HepG2 (cell line): ENCODE measurements around the gene EZH2. TPM values are rescaled to one million over a fixed set of nuclear protein-coding genes. Genes with fewer than 3 reads are reported as not detected.
A peak's percentile ranks its signal among the peaks of the same experiment; 100 is the strongest.

Experiments
- ATAC-seq: fragments of 200-7000 bp; cut with Tn5 transposase; 3 replicates; pipeline ENCODE4 v1.9.1; 2020; ENCODE audit warnings: mild to moderate bottlenecking, moderate library complexity
- BruUV-seq: library from RNA; stranded (reverse); fragments of 400-500 nt; replicated peaks from 2 replicates; lab custom pipeline; 2021; lab: Mats Ljungman, UMichigan
- CTCF ChIA-PET: fragments of 300-600 bp; formaldehyde crosslinking; extraction: SDS; loops from one replicate; lab custom pipeline; 2021; ENCODE audit warnings: low total read pairs, inconsistent platforms, low intra/inter-chr PET ratio; lab: Yijun Ruan, JAX
- POLR2A ChIA-PET: fragments of 350-600 bp; sonication (Branson Sonifier 250); formaldehyde crosslinking; loops from one replicate; lab custom pipeline; 2020; ENCODE audit warnings: antibody characterized with exemption, inconsistent platforms; lab: Yijun Ruan, JAX
- DNase-seq: peaks from one replicate; pipeline ENCODE4 v3.0.0-alpha.2; 2015; ENCODE audit warnings: low spot score
- FAIRE-seq: peaks from 3 replicates; lab custom pipeline; 2011; peaks lifted over from hg19 to GRCh38; lab: Jason Lieb, UNC
- H2AFZ ChIP-seq: one replicate; pipeline ENCODE4 v1.6.1; 2011; ENCODE audit warnings: low read length, inconsistent platforms
- H3K27ac ChIP-seq: fragments of 300-600 bp; 3 replicates; pipeline ENCODE4 v1.8.0; 2011; ENCODE audit warnings: mixed run types, mild to moderate bottlenecking, mixed read lengths, low read length, inconsistent platforms; ENCODE audit not compliant: insufficient read depth; ENCODE audit errors: extremely low read length
- H3K27me3 ChIP-seq, 2 experiments: fragments of 200-600 bp in 1 of 2; 2 replicates in 1 of 2; 3 replicates in 1 of 2; pipeline versions ENCODE4 v1.6.0 to v1.8.0; 2011; ENCODE audit warnings: low read length in 2 of 2, mild to moderate bottlenecking in 2 of 2, moderate library complexity in 2 of 2, inconsistent platforms in 1 of 2; ENCODE audit not compliant: insufficient read depth in 2 of 2, control insufficient read depth in 1 of 2
- H3K36me3 ChIP-seq, 2 experiments: fragments of 200-600 bp in 1 of 2; replicated peaks in 1 of 2; 2 replicates in 1 of 2; 3 replicates in 1 of 2; pipeline versions ENCODE4 v1.5.1 to v1.8.0; 2011; ENCODE audit warnings: low read length in 2 of 2, inconsistent platforms in 1 of 2; ENCODE audit not compliant: insufficient read depth in 2 of 2, control insufficient read depth in 1 of 2
- H3K4me1 ChIP-seq: 2 replicates; pipeline ENCODE4 v1.5.1; 2012; ENCODE audit warnings: low read length, inconsistent platforms; ENCODE audit not compliant: insufficient read depth
- H3K4me2 ChIP-seq: 2 replicates; pipeline ENCODE4 v1.6.0; 2011; ENCODE audit warnings: low read depth, low read length, inconsistent platforms
- H3K4me3 ChIP-seq, 3 experiments: fragments of 200-600 bp in 1 of 3; sonication (generic), shearing (Covaris generic) in 1 of 3; replicated peaks in 1 of 3; 2 replicates each; pipeline ENCODE4 v1.5.1; 2011 to 2016; ENCODE audit warnings: low read length in 3 of 3, inconsistent platforms in 2 of 3, low read depth in 2 of 3, mild to moderate bottlenecking in 2 of 3, control low read depth in 1 of 3, mixed read lengths in 1 of 3; ENCODE audit not compliant: insufficient read depth in 1 of 3
- H3K79me2 ChIP-seq: one replicate; pipeline ENCODE4 v1.6.1; 2011; ENCODE audit warnings: low read length, inconsistent platforms; ENCODE audit not compliant: insufficient read depth
- H3K9ac ChIP-seq: 2 replicates; pipeline ENCODE4 v1.6.0; 2011; ENCODE audit warnings: mild to moderate bottlenecking, low read depth, low read length, inconsistent platforms; ENCODE audit not compliant: insufficient read depth
- H3K9me3 ChIP-seq: 2 replicates; pipeline ENCODE4 v1.5.1; 2012; ENCODE audit warnings: mild to moderate bottlenecking, low read length
- H4K20me1 ChIP-seq: 2 replicates; pipeline ENCODE4 v1.6.0; 2011; ENCODE audit warnings: inconsistent platforms, mild to moderate bottlenecking, low read length, moderate library complexity; ENCODE audit not compliant: insufficient read depth
- CCDC6 ChIP-seq: sonication (generic); formaldehyde crosslinking; IDR thresholded peaks from 2 replicates; pipeline ENCODE4 v1.8.1; 2022; ENCODE audit warnings: mild to moderate bottlenecking, missing genetic modification reagents, moderate library complexity
- GATA4 ChIP-seq: sonication (generic); IDR thresholded peaks from 2 replicates; pipeline ENCODE4 v1.6.1; 2016; ENCODE audit warnings: antibody characterized with exemption, low read depth, borderline replicate concordance
- GTF2F1 ChIP-seq: fragments of 150-350 bp; IDR thresholded peaks from 2 replicates; pipeline ENCODE4 v1.6.1; 2014; ENCODE audit warnings: low read length
- MYC ChIP-seq: sonication (generic); formaldehyde crosslinking; IDR thresholded peaks from 2 replicates; pipeline ENCODE4 v1.9.0; 2021; ENCODE audit warnings: missing genetic modification reagents, borderline replicate concordance
- RFX5 ChIP-seq: IDR thresholded peaks from 2 replicates; pipeline ENCODE4 v1.6.1; 2011; ENCODE audit warnings: low read depth, low read length, improper control_type of control experiment
- TAF1 ChIP-seq: sonication (generic); formaldehyde crosslinking; IDR thresholded peaks from 2 replicates; pipeline ENCODE4 v1.4.0; 2020; ENCODE audit warnings: missing genetic modification reagents
- TBX2 ChIP-seq: sonication (generic); formaldehyde crosslinking; IDR thresholded peaks from 2 replicates; pipeline ENCODE4 v1.5.0; 2020; ENCODE audit warnings: missing genetic modification reagents, mild to moderate bottlenecking, borderline replicate concordance
- ZNF205 ChIP-seq: IDR thresholded peaks from 2 replicates; pipeline ENCODE4 v1.6.1; 2018; ENCODE audit warnings: missing biosample characterization, missing genetic modification reagents
- ZNF251 ChIP-seq: sonication (generic); formaldehyde crosslinking; IDR thresholded peaks from 2 replicates; pipeline ENCODE4 v1.9.0; 2021; ENCODE audit warnings: mild to moderate bottlenecking, missing genetic modification reagents
- ZNF670 ChIP-seq: sonication (generic); formaldehyde crosslinking; IDR thresholded peaks from 2 replicates; pipeline ENCODE4 v1.8.0; 2022; ENCODE audit warnings: mild to moderate bottlenecking, missing genetic modification reagents, borderline replicate concordance
- ZNF720 ChIP-seq: sonication (generic); formaldehyde crosslinking; IDR thresholded peaks from 2 replicates; pipeline ENCODE4 v1.4.0; 2020; ENCODE audit warnings: missing genetic modification reagents
- WGBS: methylation state at CpG from one replicate; pipeline ENCODE4 v1.1.6; 2017; ENCODE audit warnings: low lambda C conversion rate; 5-methylcytosine and 5-hydroxymethylcytosine counted together
- in situ Hi-C: cut with HindIII; loops from 2 replicates; pipeline ENCODE4 v1.10.0; 2017; ENCODE audit warnings: low pct_unique_long_range_greater_than_20kb; ENCODE audit not compliant: extremely low pct_ligation_motif_present
- intact Hi-C: fragments of 100-400 bp; cut with micrococcal nuclease; formaldehyde crosslinking; loops from one replicate; pipeline ENCODE4 v1.10.0; 2022; ENCODE audit not compliant: unreplicated experiment
- polyA plus RNA-seq, 8 experiments: library from polyadenylated mRNA; depleted of rRNA in 3 of 8; stranded (reverse) in 7 of 8; unstranded in 1 of 8; fragments of >200 nt; fragmentation: Illumina TruSeq in 4 of 8; extraction: Trizol in 4 of 8; gene quantifications; 2 replicates each; pipeline versions ENCODE4 v1.2.1 to v1.2.3, GENCODE V29; 2011 to 2016; ENCODE audit warnings: low read depth in 4 of 8, missing spikeins in 1 of 8, mixed read lengths in 1 of 8; ENCODE audit not compliant: insufficient read depth in 1 of 8
- total RNA-seq, 5 experiments: library from RNA; depleted of rRNA; stranded (reverse); fragments of >200 nt; fragmentation: Illumina TruSeq; extraction: Trizol; gene quantifications; 2 replicates each; pipeline ENCODE4 v1.2.3, GENCODE V29; 2016; ENCODE audit warnings: low read depth in 1 of 5
- TF ChIP-seq, protein P1 (sequence below): sonication (generic); formaldehyde crosslinking; IDR thresholded peaks from 2 replicates; pipeline ENCODE4 v1.5.0; 2020; ENCODE audit warnings: missing genetic modification reagents, mild to moderate bottlenecking, borderline replicate concordance
- TF ChIP-seq, protein P2 (sequence below): sonication (generic); formaldehyde crosslinking; IDR thresholded peaks from 2 replicates; pipeline ENCODE4 v1.4.0; 2020; ENCODE audit warnings: missing genetic modification reagents

EZH2 gene
- total and polyA plus RNA-seq, 2 of the 13 experiments (the other 11 are each of a cell fraction or from before 2014, with no cell fraction given): 26.0 to 34.3 TPM

DNA sequence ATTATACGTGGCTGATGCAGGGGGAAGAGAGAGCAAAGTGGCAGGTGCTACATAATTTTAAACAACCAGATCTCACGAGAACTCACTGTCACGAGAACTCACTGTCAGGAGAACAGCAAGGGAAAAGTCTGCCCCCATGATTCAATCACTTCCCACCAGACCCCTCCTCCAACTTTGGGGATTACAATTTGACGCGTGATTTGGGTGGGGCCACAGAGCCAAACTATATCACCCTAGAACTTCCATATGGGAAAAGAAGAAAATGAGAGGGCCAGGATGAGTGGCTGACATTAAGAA lies 15.8 kb downstream of the EZH2 start:
- H3K27ac ChIP-seq: no peak overlapping the region
- no peak overlapping the region for H3K4me2 ChIP-seq
- BruUV-seq: no TSS peak
- H4K20me1 ChIP-seq: 0 out of 2 replicates have a peak, but pooled peaks cover 7% of the 10 kb centered on the region
- ChIA-PET CTCF (no interaction called here), POLR2A (no interaction called here)
- H3K4me3 ChIP-seq: no peak overlapping the region
- no peaks in the 10 kb centered on the region for H3K27me3 ChIP-seq
- FAIRE-seq: no peak
- TF ChIP-seq CCDC6 (no peak), TAF1 (CRISPR knock-in tag) (no peak), GTF2F1 (no peak), ZNF205 (CRISPR knock-in tag) (no peak), ZNF720 (CRISPR knock-in tag) (no peak), TBX2 (CRISPR knock-in tag) (no peak), MYC (no peak)
- no peak overlapping the region for H2AFZ ChIP-seq
- no peak overlapping the region for H3K9ac ChIP-seq
- H3K36me3 ChIP-seq: no peaks in the 10 kb centered on the region
- no peaks in the 10 kb centered on the region for H3K9me3 ChIP-seq
- DNase-seq: no peak
- intact Hi-C loops (no loop called here), in situ Hi-C loops (no loop called here)
- peaks cover 90% of the 10 kb centered on the region for H3K79me2 ChIP-seq
- 74% methylated on average over 5 of the region's 5 CpGs for WGBS
- ATAC-seq: no peak
- peaks cover 55% of the 10 kb centered on the region for H3K4me1 ChIP-seq

DNA sequence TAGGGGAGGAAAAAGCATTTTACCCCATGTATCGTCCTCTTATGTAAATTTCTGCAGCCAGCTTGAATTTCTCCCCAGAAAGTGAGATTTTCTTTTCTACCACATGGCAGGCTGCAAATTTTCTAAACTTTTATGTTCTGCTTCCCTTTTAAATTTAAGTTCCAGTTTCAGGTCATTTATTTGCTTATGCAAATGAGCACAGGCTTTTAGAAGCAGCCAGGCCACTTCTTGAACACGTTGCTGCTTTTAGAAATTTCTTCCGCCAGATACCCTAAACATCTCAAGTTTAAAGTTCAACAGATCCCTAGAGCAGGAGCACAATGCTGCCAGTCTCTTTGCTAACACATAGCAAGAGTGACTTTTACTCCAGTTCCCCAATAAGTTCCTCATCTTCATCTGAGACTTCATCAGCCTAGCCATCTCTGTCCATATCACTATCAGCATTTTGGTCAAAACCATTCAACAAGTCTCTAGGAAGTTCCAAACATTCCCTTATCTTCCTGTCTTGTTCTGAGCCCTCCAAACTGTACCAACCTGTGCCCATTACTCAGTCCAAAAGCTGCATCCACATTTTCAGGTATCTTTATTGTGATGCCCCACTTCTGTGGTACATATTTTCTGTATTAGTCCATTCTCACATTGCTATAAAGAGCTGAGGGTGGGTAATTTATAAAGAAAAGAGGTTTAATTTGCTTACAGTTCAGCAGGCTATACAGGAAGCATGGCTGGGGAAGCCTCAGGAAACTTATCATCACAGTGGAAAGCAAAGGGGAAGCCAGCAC lies 16.3 kb downstream of the EZH2 start:
- peak; percentile 69 for FAIRE-seq
- TF ChIP-seq ZNF251 (CRISPR knock-in tag) (no peak), GATA4 (no peak), ZNF670 (CRISPR knock-in tag) (no peak), RFX5 (no peak)
- TF ChIP-seq, protein P1, sequence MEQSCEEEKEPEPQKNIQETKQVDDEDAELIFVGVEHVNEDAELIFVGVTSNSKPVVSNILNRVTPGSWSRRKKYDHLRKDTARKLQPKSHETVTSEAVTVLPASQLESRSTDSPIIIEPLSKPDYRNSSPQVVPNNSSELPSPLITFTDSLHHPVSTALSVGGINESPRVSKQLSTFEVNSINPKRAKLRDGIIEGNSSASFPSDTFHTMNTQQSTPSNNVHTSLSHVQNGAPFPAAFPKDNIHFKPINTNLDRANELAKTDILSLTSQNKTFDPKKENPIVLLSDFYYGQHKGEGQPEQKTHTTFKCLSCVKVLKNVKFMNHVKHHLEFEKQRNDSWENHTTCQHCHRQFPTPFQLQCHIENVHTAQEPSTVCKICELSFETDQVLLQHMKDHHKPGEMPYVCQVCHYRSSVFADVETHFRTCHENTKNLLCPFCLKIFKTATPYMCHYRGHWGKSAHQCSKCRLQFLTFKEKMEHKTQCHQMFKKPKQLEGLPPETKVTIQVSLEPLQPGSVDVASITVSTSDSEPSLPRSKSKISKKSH (CRISPR knock-in tag): no peak
- TF ChIP-seq, protein P2, sequence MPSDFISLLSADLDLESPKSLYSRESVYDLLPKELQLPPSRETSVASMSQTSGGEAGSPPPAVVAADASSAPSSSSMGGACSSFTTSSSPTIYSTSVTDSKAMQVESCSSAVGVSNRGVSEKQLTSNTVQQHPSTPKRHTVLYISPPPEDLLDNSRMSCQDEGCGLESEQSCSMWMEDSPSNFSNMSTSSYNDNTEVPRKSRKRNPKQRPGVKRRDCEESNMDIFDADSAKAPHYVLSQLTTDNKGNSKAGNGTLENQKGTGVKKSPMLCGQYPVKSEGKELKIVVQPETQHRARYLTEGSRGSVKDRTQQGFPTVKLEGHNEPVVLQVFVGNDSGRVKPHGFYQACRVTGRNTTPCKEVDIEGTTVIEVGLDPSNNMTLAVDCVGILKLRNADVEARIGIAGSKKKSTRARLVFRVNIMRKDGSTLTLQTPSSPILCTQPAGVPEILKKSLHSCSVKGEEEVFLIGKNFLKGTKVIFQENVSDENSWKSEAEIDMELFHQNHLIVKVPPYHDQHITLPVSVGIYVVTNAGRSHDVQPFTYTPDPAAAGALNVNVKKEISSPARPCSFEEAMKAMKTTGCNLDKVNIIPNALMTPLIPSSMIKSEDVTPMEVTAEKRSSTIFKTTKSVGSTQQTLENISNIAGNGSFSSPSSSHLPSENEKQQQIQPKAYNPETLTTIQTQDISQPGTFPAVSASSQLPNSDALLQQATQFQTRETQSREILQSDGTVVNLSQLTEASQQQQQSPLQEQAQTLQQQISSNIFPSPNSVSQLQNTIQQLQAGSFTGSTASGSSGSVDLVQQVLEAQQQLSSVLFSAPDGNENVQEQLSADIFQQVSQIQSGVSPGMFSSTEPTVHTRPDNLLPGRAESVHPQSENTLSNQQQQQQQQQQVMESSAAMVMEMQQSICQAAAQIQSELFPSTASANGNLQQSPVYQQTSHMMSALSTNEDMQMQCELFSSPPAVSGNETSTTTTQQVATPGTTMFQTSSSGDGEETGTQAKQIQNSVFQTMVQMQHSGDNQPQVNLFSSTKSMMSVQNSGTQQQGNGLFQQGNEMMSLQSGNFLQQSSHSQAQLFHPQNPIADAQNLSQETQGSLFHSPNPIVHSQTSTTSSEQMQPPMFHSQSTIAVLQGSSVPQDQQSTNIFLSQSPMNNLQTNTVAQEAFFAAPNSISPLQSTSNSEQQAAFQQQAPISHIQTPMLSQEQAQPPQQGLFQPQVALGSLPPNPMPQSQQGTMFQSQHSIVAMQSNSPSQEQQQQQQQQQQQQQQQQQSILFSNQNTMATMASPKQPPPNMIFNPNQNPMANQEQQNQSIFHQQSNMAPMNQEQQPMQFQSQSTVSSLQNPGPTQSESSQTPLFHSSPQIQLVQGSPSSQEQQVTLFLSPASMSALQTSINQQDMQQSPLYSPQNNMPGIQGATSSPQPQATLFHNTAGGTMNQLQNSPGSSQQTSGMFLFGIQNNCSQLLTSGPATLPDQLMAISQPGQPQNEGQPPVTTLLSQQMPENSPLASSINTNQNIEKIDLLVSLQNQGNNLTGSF (CRISPR knock-in tag): no peak

More for the DNA sequence above, 16.3 kb downstream of the EZH2 start:
- no peak for ATAC-seq
- H3K27ac ChIP-seq: no peak overlapping the region
- no peak overlapping the region for H2AFZ ChIP-seq
- TSS peak; percentile 3 for BruUV-seq
- H3K9me3 ChIP-seq: no peaks in the 10 kb centered on the region
- no peaks in the 10 kb centered on the region for H3K36me3 ChIP-seq
- DNase-seq: no peak
- H3K79me2 ChIP-seq: peaks cover 92% of the 10 kb centered on the region
- WGBS: 87% methylated on average over 3 of the region's 3 CpGs
- H3K9ac ChIP-seq: no peak overlapping the region
- H4K20me1 ChIP-seq: 0 out of 2 replicates have a peak, but pooled peaks cover 7% of the 10 kb centered on the region
- CTCF ChIA-PET: no interaction called here
- in situ Hi-C loops (no loop called here), intact Hi-C loops (no loop called here)
- H3K4me2 ChIP-seq: no peak overlapping the region
- no peak overlapping the region for H3K4me3 ChIP-seq
- no peaks in the 10 kb centered on the region for H3K27me3 ChIP-seq
- peaks cover 60% of the 10 kb centered on the region for H3K4me1 ChIP-seq
- POLR2A ChIA-PET: no interaction called here
